ENCODE data around the gene FAM47E. TPM values are rescaled to one million over a fixed set of nuclear protein-coding genes. Genes with fewer than 3 reads are reported as not detected.
A peak's percentile ranks its signal among the peaks of the same experiment; 100 is the strongest.

FAM47E gene
- total RNA-seq, 1 donor, result 1.3 TPM

GRCh38 chr4:76326515-76326914 lies 75.0 kb downstream of the FAM47E start:
- DNase-seq (ENCODE audit: low read depth in 2 of 3, low spot score in 2 of 3), result peak in 1 of 3 donors; percentile 23

Other genes starting within 250 kb of the FAM47E start
- under 0.01 TPM for gene CXCL9, start 244.2 kb upstream of the FAM47E start, total RNA-seq
- gene CXCL10, start 228.2 kb upstream of the FAM47E start, total RNA-seq, result 0.81 TPM
- gene CXCL11, start 215.7 kb upstream of the FAM47E start, total RNA-seq, result 0.27 TPM
- gene ART3, start 177.0 kb upstream of the FAM47E start, total RNA-seq, result not detected
- gene NUP54, start 103.3 kb upstream of the FAM47E start, total RNA-seq, result 36.4 TPM
- 32.9 TPM for gene SCARB2, start 37.9 kb upstream of the FAM47E start, total RNA-seq
- 1.9 TPM for gene STBD1, start 55.0 kb downstream of the FAM47E start, total RNA-seq
- not detected for gene CCDC158, start 169.4 kb downstream of the FAM47E start, total RNA-seq
- under 0.01 TPM for gene SHROOM3, start 183.5 kb downstream of the FAM47E start, total RNA-seq